HG02798 (cell line): ENCODE data around the gene HCFC2.
"Not testable (repeated sequence)": the region's sequence is repeated elsewhere in the genome, so short reads cannot be mapped to it uniquely, and the experiment has no call there.

Experiments used
- ATAC-seq: cut with Tn5 transposase; IDR thresholded peaks from one replicate; pipeline ENCODE4 v1.9.1; 2021; ENCODE audit warnings: mild to moderate bottlenecking; ENCODE audit not compliant: unreplicated experiment, poor library complexity

Gene HCFC2

GRCh38 chr12:104064031-104064841 is at the start of gene HCFC2:
TSS of gene HCFC2 (plus strand) at chr12:104064531. CDS start at chr12:104064561, 30 bp downstream.
- ATAC-seq = peak; percentile 93

DNA sequence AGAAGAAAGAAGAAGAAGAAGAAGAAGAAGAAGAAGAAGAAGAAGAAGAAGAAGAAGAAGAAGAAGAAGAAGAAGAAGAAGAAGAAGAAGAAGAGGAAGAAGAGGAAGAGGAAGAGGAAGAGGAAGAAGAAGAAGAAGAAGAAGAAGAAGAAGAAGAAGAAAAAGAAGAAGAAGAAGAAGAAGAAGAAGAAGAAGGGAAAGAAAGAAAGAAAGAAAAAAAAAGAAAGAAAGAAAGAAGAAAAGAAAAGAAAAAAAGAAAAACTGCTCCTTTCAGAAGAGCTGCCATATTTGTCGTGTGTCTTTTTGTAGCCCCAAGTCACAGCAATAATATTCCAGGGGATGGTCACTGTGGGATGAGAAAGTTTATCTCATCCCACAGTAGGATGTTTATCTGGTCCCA is 42.5 kb upstream of the HCFC2 start:
- not testable (repeated sequence) for ATAC-seq

GRCh38 chr12:104022786-104023185 is 41.5 kb upstream of the HCFC2 start:
- ATAC-seq = no peak

- no peak for ATAC-seq
These were observed 40.6 kb upstream of the HCFC2 start for GRCh38 chr12:104023710-104024109.

- ATAC-seq = no peak
These were observed 40.0 kb upstream of the HCFC2 start for GRCh38 chr12:104024348-104024747.

GRCh38 chr12:104025771-104026170 is 38.6 kb upstream of the HCFC2 start:
- ATAC-seq = no peak

- ATAC-seq = no peak
These were observed 37.3 kb upstream of the HCFC2 start for GRCh38 chr12:104026841-104027599.

DNA sequence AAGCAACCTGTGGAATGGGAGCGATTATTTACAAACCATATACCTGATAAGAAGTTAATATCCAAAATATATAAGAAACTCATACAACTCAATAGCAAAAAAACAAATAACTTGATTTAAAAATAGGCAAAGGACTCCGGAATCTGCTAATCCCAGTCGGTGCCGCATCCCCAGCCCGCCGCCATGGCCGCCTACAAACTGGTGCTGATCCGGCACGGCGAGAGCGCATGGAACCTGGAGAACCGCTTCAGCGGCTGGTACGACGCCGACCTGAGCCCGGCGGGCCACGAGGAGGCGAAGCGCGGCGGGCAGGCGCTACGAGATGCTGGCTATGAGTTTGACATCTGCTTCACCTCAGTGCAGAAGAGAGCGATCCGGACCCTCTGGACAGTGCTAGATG is 33.7 kb upstream of the HCFC2 start:
- ATAC-seq = peak; percentile 42

DNA sequence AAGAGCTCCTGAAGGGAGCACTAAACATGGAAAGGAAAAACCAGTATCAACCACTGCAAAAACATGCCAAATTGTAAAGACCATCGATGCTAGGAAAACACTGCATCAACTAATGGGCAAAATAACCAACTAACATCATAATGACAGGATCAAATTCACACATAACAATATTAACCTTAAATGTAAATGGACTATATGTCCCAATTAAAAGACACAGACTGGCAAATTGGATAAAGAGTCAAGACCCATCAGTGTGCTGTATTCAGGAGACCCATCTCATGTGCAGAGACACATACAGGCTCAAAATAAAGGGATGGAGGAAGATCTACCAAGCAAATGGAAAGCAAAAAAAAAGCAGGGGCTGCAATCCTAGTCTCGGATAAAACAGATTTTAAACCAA is 28.2 kb upstream of the HCFC2 start:
- not testable (repeated sequence) for ATAC-seq

DNA sequence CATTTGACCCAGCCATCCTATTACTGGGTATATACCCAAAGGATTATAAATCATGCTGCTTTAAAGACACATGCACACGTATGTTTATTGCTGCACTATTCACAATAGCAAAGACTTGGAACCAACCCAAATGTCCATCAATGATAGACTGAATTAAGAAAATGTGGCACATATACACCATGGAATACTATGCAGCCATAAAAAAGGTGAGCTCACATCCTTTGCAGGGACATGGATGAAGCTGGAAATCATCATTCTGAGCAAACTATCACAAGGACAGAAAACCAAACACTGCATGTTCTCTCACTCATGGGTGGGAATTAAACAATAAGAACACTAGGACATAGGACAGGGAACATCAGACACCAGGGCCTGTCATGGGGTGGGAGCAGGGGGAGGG is 24.6 kb upstream of the HCFC2 start:
- not testable (repeated sequence) for ATAC-seq

- no peak for ATAC-seq
These were observed 21.8 kb upstream of the HCFC2 start for GRCh38 chr12:104042580-104042979.

DNA sequence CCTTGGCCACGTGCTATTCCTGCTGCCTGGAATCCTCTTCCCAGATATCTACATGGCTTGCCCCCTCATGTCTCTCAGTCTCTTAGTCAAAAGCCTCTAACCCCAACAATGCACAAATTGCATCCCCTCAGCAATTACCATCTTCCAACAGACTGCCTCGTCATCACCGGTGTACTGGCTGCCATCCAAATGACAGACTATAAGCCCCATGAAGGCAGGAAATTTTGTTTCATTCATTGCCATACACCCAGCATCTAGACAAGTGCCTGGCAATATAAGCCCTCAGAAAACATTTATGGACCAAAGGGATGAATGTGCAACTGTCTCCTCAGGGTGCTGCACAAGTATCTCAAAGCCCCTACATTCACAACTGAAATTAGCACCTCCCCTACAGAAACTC is 20.2 kb upstream of the HCFC2 start:
- ATAC-seq = no peak

DNA sequence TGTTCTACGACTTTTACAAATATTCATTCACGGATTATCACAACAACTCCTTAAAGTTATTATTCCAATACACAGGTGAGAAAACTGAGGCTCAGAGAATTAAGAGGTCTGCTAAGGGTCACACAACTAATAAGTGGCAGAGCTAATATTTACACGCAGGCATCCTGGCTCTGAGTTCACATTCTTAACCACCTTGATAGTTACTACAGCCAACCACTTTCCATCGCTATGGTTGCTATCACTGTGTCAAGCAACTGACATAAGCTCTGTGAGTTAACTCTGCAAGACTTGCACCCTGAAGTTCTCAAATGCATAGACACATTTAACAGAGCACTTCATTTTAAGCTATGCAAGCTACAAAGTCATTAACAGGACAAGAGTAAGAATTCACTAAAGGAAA is 18.0 kb upstream of the HCFC2 start:
- ATAC-seq = no peak

- no peak for ATAC-seq
These were observed 16.2 kb upstream of the HCFC2 start for GRCh38 chr12:104048162-104048561.

DNA sequence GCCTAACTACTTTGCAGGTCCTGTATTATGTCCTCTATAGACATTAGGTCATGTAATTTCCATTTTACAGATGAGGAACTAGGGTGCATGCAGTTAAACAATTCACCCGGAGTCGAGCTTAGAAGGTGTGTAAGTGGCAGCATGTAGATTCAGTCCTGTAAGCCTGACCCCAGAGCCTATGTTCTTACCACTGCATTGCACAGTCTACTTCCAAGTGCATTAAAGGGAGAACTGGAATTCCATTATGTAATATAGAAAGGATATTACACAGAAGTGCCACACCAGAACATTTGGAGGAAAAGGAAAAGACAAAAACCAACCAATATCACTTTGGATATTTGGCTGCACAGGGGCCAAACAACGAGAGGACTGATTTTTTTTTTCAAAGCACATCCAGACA is 15.5 kb upstream of the HCFC2 start:
- no peak for ATAC-seq

DNA sequence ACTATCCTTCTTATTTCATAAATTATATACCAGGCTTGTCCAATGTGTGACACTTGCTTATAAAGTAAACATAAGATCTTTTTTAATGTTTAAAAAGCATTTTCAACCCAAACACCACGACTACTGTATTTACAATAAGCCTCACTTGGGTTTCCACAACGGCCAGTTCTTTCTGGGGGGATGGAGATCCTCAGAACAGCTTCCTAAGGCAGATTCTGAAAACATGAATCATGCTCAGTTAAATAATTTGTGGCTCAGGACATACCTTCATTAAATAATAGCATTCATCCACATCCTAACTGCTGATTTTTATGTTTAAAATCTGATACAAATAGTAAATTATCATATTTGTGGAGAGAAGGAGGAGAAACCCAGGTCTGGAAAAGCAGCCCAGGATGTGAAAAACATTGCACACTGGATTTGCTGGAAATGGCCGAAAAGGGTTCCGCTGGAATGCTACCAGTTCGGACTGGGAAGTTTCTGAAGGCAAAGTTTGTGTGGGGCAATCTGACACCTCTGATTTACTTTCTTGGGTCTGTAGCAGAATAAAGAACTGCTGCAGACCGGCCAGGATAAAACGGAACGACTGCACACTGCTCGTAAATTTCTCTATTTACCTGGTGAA is 14.9 kb upstream of the HCFC2 start:
- no peak for ATAC-seq

DNA sequence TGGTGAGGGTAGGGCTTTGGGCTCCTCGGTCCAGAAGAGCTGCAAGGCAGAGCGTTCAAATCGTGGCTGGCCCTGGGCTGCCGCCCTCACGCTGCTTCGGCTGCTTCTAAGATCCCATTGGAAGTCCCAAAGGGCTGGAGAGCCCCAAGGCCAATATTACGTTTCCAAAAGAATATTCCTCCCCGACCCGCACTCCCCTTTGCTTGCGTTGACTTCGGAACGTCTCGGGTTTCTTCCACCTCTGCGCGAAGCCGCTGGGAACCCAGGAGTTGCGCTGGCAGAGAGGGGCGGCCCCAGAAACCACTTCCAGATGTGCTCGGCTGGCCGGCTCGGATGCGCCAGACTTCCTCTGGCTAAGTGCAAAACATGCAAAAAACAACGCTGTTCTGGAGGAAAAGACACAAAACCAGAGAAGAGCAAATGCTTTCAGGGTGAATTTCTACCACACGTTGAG is 14.4 kb upstream of the HCFC2 start, which contains the start of gene GLT8D2:
TSS of gene GLT8D2 (minus strand) at position 285 of the 454 bp plus-strand sequence. CDS start 30,539 bp downstream, outside the sequence.
- no peak for ATAC-seq

GRCh38 chr12:104050436-104050835 is 13.9 kb upstream of the HCFC2 start:
- ATAC-seq = no peak

GRCh38 chr12:104054681-104055346 is 9.5 kb upstream of the HCFC2 start:
- ATAC-seq = no peak

- ATAC-seq = no peak
These were observed 8.5 kb upstream of the HCFC2 start for GRCh38 chr12:104055686-104056388.
